Osteocyte (in vitro differentiated cells): ENCODE measurements around the gene PCSK9. TPM values are rescaled to one million over a fixed set of nuclear protein-coding genes. Genes with fewer than 3 reads are reported as not detected.

Source experiments
- DNase-seq: peaks from one replicate; pipeline ENCODE4 v3.0.0; 2021; ENCODE audit warnings: mixed read lengths; ENCODE audit not compliant: unreplicated experiment; ENCODE audit errors: extremely low spot score
- H3K27ac Mint-ChIP-seq: one replicate; pipeline ENCODE4 v1.8.0; 2021; ENCODE audit warnings: mild to moderate bottlenecking, mixed read lengths; ENCODE audit not compliant: unreplicated experiment
- H3K27me3 Mint-ChIP-seq: one replicate; pipeline ENCODE4 v1.8.0; 2021; ENCODE audit warnings: mixed read lengths; ENCODE audit not compliant: unreplicated experiment
- H3K36me3 Mint-ChIP-seq: one replicate; pipeline ENCODE4 v1.8.0; 2021; ENCODE audit warnings: mixed read lengths; ENCODE audit not compliant: unreplicated experiment
- H3K4me1 Mint-ChIP-seq: one replicate; pipeline ENCODE4 v1.8.0; 2021; ENCODE audit warnings: mixed read lengths; ENCODE audit not compliant: unreplicated experiment
- H3K4me3 Mint-ChIP-seq: one replicate; pipeline ENCODE4 v1.8.0; 2021; ENCODE audit warnings: mild to moderate bottlenecking, moderate library complexity, mixed read lengths; ENCODE audit not compliant: unreplicated experiment
- H3K9me3 Mint-ChIP-seq: one replicate; pipeline ENCODE4 v1.8.0; 2021; ENCODE audit warnings: mixed read lengths; ENCODE audit not compliant: unreplicated experiment
- CTCF ChIP-seq: fragments of 200-600 bp; sonication (generic); IDR thresholded peaks from 2 replicates; pipeline ENCODE4 v1.5.0; 2021; ENCODE audit warnings: antibody characterized with exemption, mild to moderate bottlenecking, moderate library complexity
- total RNA-seq: library from RNA; stranded (reverse); gene quantifications from 2 replicates; pipeline ENCODE4 v1.2.1, GENCODE V29; 2021

Gene PCSK9
- total RNA-seq, 1 donor from 2014 or later = 2.2 TPM

GRCh38 chr1:55081188-55081904, 42.0 kb downstream of the PCSK9 start:
- no peak overlapping the region for H3K4me3 Mint-ChIP-seq
- peaks cover 23% of the 10 kb centered on the region for H3K4me1 Mint-ChIP-seq
- H3K27me3 Mint-ChIP-seq = no peaks in the 10 kb centered on the region
- TF ChIP-seq CTCF = no peak
- H3K9me3 Mint-ChIP-seq = no peaks in the 10 kb centered on the region
- DNase-seq = no peak
- peak overlapping the region; percentile 54 for H3K27ac Mint-ChIP-seq
- H3K36me3 Mint-ChIP-seq = peaks cover 51% of the 10 kb centered on the region

GRCh38 chr1:55081905-55082296, 42.6 kb downstream of the PCSK9 start:
- TF ChIP-seq CTCF = no peak
- H3K4me3 Mint-ChIP-seq = no peak overlapping the region
- H3K36me3 Mint-ChIP-seq = peaks cover 49% of the 10 kb centered on the region
- DNase-seq = no peak
- no peaks in the 10 kb centered on the region for H3K27me3 Mint-ChIP-seq
- H3K4me1 Mint-ChIP-seq = peaks cover 23% of the 10 kb centered on the region
- H3K9me3 Mint-ChIP-seq = no peaks in the 10 kb centered on the region
- peak overlapping the region; percentile 54 for H3K27ac Mint-ChIP-seq

- H3K27me3 Mint-ChIP-seq = no peaks in the 10 kb centered on the region
- no peak for TF ChIP-seq CTCF
- DNase-seq = no peak
- H3K4me3 Mint-ChIP-seq = no peak overlapping the region
- no peaks in the 10 kb centered on the region for H3K9me3 Mint-ChIP-seq
- peaks cover 26% of the 10 kb centered on the region for H3K4me1 Mint-ChIP-seq
- H3K36me3 Mint-ChIP-seq = peaks cover 49% of the 10 kb centered on the region
- no peak overlapping the region for H3K27ac Mint-ChIP-seq
These were observed 44.9 kb downstream of the PCSK9 start for GRCh38 chr1:55084257-55084656.

GRCh38 chr1:55087439-55087838, 48.1 kb downstream of the PCSK9 start:
- H3K27me3 Mint-ChIP-seq = no peaks in the 10 kb centered on the region
- H3K4me1 Mint-ChIP-seq = peaks cover 9% of the 10 kb centered on the region
- no peak for DNase-seq
- no peak overlapping the region for H3K4me3 Mint-ChIP-seq
- no peak overlapping the region for H3K27ac Mint-ChIP-seq
- no peaks in the 10 kb centered on the region for H3K9me3 Mint-ChIP-seq
- no peak for TF ChIP-seq CTCF
- H3K36me3 Mint-ChIP-seq = peaks cover 63% of the 10 kb centered on the region

GRCh38 chr1:55088413-55088812, 49.1 kb downstream of the PCSK9 start:
- Mint-ChIP-seq H3K27me3 (no peaks in the 10 kb centered on the region), H3K9me3 (no peaks in the 10 kb centered on the region), H3K4me1 (peaks cover 4% of the 10 kb centered on the region), H3K4me3 (no peak overlapping the region), H3K27ac (no peak overlapping the region), H3K36me3 (peaks cover 62% of the 10 kb centered on the region)
- TF ChIP-seq CTCF = no peak
- no peak for DNase-seq
